Stimulated activated CD8-positive, alpha-beta memory T cell treated with anti-CD3 and anti-CD28 coated beads, Interleukin-2, amount 100 ng/mL, for 1 hour (primary cell): ENCODE data around the gene FAM107B.
A peak's percentile ranks its signal among the peaks of the same experiment; 100 is the strongest.
"Not testable (repeated sequence)": the region's sequence is repeated elsewhere in the genome, so short reads cannot be mapped to it uniquely, and the experiment has no call there.

Source experiments
- DNase-seq, 2 donors: peaks; one replicate each; pipeline ENCODE4 v3.0.0-alpha.2; 2020; ENCODE audit warnings: low read depth in 2 of 2

FAM107B gene

GRCh38 chr10:14664345-14664744, 110.4 kb downstream of the FAM107B start:
- no peak for DNase-seq

DNA sequence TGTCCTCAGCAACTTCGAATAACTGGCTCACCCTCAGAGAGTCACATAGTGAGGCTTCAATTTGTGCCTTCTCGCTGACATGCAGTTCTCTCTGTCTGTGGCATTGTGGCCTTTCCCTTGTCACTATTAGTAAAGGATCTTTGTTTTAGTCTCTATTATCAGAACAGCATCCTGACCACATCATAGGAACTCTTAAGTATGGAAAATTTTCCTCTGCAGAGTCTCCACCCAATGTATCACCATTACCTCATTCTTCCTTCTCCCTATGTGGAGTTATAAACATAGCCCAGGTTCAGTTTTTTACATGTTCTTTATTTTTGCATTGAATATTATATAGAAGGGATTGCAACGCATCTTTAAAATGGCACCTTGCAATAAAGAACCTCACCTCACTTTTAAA, 112.9 kb downstream of the FAM107B start:
- DNase-seq: no peak

DNA sequence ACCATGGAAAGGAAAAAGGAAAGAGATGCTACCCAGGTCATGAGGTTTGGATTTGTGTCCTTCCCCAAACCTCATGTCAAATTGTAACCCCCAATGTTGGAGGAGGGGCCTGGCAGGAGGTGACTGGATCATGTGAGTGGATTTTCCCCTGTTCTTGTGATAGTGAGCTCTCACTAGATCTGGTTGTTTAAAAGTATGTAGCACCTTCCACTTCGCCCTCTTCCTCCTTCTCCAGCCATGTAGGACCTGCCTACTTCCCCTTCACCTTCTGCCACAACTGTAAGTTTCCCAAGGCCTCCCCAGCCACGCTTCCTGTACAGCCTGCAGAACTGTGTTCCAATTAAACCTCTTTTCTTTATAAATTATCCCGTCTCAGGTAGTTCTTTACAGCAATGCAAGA, 113.9 kb downstream of the FAM107B start:
- DNase-seq: no peak

- DNase-seq: peak; percentile 9 to 20
These were observed 115.0 kb downstream of the FAM107B start for GRCh38 chr10:14659626-14660196.

- not testable (repeated sequence) for DNase-seq
These were observed 115.6 kb downstream of the FAM107B start for GRCh38 chr10:14659137-14659536.

- DNase-seq: no peak
These were observed 116.2 kb downstream of the FAM107B start for GRCh38 chr10:14658331-14659127.

GRCh38 chr10:14656052-14656730, 118.5 kb downstream of the FAM107B start:
- no peak for DNase-seq

DNA sequence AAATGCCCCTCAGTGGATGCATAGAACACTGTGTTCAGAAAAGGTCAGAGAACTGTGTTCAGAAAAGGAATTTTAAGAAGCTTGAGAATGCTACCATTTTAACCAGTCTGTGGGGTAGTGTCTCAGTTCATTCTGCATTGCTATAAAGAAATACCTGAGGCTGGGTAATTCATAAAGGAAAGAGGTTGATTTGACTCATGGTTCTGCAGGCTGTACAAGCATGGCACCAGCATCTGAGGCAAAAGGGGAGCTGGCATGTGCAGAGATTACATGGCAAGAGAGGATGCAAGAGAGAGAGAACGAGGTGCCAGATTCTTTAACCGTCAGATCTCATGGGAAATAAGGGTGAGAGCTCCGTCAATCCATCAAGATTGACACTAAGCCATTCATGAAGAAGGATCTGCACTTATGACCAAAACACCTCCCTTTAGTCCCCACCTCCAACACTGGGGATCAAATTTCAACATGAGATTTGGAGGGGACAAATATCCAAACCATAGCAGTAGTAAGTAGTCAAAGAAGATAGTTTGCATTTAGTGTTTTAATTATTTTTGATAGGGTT, 119.8 kb downstream of the FAM107B start:
- DNase-seq: no peak

GRCh38 chr10:14653271-14654161, 121.2 kb downstream of the FAM107B start:
- no peak for DNase-seq

DNA sequence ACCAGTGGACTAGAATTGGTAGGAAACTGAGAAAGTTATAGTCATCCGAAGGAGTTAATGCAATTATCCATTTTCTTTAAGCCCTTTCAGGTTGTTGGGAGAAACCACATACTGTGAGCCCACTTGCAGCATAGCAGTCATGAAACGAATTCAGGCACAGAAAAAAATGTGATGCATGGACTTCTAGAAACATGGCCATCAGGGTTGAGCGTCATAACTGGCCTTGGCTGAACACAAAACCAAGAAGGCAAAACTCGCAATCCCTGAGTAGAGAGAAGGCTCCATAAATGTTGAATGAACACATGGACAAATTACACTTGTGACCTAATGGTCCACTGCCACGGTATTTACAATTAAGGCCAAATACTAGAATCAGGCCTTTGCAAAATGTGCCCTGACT, 121.9 kb downstream of the FAM107B start:
- DNase-seq: no peak

GRCh38 chr10:14652067-14652466, 122.6 kb downstream of the FAM107B start:
- no peak for DNase-seq

DNA sequence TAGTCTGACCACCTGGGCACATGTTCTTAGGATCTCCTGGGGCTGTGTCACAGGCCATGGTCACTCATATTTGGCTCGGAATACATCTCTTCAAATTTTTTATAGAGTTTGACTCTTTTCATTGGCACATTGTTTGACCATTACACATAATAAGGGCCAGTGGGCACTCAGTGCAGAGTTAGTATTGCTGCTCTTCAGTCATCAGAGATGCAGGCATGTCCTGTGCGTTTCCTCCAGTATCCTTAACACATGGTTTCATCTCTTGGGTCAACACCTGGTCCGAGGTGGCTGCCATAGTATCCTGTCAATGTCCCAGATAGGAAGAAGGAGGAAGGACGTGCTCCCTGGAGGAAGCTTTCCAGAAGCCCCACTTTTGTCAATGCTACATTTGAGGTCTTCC, 125.0 kb downstream of the FAM107B start:
- no peak for DNase-seq

DNA sequence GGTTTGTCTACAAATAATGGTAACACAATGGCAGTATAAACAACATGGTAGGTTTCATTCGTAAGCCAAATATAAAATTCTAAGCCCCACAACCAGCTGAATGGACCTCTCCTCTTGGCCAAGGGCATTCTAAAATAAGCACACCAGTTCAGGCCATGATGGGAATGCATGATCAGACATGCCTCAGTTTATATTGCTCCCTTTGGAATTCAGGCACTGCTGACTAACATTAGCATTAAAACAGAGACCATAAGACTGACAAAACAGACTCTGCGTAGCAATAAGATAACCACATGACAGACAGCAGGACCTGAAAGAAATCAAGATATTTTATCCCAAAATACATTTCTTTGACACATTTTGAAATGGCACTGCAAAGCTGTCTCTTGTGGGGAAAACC, 125.8 kb downstream of the FAM107B start:
- DNase-seq: no peak

DNA sequence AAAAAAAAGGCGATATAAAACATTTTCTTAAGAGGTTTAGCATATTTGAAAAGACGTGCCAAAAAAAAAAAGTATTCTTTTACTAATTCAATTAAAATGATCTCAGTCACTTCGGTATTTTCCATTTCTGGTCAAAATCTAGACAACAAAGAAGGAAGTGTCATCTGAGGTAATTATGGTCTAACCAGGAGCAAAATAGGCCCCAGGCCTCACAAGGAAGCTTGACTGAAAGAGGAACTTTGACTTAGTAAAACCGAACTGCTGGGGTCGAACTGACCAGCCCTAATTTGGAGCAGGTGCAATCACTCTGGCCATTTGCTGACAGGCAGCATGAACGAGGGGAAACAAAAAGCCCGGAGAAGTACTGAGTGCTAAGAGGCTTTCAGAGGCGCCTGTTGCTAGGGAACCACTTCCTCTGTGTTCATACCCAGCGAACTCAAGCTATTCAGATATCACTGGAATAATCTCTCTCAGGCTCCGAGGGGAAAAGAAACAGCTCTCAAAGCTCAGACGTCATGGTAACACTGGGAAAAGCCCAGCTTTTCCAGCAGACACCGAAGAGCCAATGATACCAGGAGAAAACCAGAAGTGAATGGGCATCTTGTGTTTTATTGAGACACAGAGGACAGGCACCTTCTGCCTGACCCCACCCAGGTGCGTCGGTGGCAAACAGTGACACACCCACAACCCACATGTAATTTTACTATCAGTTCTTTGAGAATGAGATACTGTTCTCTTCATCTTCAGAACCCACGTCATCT, 126.5 kb downstream of the FAM107B start:
- DNase-seq: peak; percentile 37 to 55

- DNase-seq: no peak
These were observed 129.3 kb downstream of the FAM107B start for GRCh38 chr10:14645239-14645960.

DNA sequence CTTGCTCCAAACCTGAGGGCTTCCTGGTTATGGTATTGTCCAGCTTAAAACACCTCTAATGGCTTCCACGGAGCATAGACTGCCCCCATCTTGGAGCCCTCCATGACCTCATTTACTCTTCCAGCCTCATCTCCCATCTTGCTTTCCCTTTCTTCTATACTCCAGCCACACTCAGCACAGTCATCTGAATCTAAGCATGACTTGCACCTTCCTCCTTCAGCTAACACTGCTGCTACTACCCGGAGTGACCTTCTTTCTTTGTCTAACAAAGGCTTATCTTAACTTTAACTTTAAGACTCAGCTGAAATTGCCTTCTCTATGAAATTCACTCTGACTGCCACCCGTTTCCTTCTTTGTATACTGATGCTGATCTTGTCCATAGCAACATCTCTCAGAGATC, 135.1 kb downstream of the FAM107B start:
- no peak for DNase-seq

GRCh38 chr10:14635043-14635710, 139.5 kb downstream of the FAM107B start:
- no peak for DNase-seq

- DNase-seq: not testable (repeated sequence)
These were observed 140.1 kb downstream of the FAM107B start for GRCh38 chr10:14634572-14634971.

DNA sequence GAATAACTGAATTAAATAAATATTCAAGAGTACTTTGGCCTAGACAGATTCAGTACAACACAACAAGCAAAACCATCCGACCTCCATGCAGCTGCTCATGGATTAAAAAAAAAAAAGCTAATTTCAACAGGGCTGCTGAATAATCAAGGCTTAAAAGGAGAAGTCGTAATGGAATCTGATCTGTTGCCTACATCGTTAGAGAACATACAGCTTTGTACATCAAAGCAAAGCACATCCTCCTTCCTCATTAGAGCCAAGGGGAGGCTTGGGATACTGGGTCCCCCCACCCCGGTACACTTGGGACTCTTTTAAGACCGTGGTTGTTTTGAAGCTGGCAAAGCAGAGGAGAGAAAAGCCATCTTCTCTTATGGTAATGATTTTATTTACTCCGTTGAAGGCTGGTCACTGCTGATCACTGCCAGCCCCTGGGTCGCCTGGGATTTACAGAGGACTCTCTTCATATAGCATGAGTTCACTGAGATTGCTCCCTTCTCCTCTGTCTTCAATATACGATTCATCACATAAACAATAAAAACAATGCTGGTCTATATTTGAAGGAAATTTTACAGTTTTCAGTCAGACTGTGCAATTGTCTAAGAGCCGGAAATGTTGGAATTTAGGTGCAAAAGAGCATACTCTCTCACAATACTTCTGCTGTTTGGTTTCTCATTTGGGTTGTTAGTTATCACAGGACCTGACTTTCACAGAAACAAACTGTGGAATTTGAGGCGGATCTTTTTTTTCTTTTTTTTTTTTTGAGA, 148.8 kb downstream of the FAM107B start:
- DNase-seq: no peak
